Measurements from ENCODE around the gene ANKDD1A. TPM values are rescaled to one million over a fixed set of nuclear protein-coding genes. Genes with fewer than 3 reads are reported as not detected.

The ANKDD1A gene
- total and polyA plus RNA-seq, 2 donors (not counting 1 experiment from before 2014, with no cell fraction given) = 8.2 to 13.2 TPM

DNA sequence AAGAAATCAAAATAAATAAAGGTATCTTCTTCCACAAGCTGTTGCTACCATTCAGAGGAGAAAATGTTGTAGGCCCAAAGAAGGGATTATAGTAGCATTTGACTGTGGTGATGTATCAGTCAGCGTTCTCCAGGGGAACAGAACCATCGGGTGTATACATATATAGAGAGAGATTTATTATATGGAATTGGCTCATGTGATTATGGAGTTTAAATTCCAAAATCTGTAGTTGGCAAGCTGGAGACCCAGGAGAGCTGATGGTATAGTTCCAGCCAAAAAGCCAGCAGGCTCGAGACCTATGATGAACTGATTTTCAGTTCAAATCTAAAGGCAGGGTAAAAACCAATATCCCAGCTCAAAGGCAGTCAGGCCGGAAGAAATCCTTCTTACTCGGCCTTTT lies 85.4 kb downstream of the ANKDD1A start:
- no peak for DNase-seq (ENCODE audit: low read depth in 2 of 2)
- no peak overlapping the region for H3K4me2 ChIP-seq (ENCODE audit: extremely low read depth, insufficient read depth, low read length)
- no peaks in the 10 kb centered on the region for H3K27me3 ChIP-seq (ENCODE audit: control insufficient read depth, insufficient read depth, low read length)
- TF ChIP-seq EZH2 (IDR thresholded peaks at IDR 0.05; ENCODE audit: low read length, missing control alignments) = no peak
- TF ChIP-seq, protein P1, sequence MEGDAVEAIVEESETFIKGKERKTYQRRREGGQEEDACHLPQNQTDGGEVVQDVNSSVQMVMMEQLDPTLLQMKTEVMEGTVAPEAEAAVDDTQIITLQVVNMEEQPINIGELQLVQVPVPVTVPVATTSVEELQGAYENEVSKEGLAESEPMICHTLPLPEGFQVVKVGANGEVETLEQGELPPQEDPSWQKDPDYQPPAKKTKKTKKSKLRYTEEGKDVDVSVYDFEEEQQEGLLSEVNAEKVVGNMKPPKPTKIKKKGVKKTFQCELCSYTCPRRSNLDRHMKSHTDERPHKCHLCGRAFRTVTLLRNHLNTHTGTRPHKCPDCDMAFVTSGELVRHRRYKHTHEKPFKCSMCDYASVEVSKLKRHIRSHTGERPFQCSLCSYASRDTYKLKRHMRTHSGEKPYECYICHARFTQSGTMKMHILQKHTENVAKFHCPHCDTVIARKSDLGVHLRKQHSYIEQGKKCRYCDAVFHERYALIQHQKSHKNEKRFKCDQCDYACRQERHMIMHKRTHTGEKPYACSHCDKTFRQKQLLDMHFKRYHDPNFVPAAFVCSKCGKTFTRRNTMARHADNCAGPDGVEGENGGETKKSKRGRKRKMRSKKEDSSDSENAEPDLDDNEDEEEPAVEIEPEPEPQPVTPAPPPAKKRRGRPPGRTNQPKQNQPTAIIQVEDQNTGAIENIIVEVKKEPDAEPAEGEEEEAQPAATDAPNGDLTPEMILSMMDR (conservative IDR thresholded peaks at IDR 0.05 in 1 of 2, IDR thresholded peaks at IDR 0.05 in 1 of 2; ENCODE audit: low read depth in 1 of 2, low read length in 2 of 2) = no peak
- no peak overlapping the region for H3K4me3 ChIP-seq (replicated peaks in 1 of 4; ENCODE audit: control extremely low read depth in 1 of 4, insufficient read depth in 1 of 4, low read depth in 3 of 4, low read length in 4 of 4)
- no peak overlapping the region for H3K9ac ChIP-seq (ENCODE audit: insufficient read depth, low read length)
- H3K27ac ChIP-seq (ENCODE audit: insufficient read depth, low read length) = no peak overlapping the region
- no peaks in the 10 kb centered on the region for H4K20me1 ChIP-seq (ENCODE audit: control insufficient read depth, extremely low read depth, insufficient read depth, low read length)
- H3K79me2 ChIP-seq (ENCODE audit: control insufficient read depth, insufficient read depth, low read length) = no peaks in the 10 kb centered on the region
- no peaks in the 10 kb centered on the region for H3K36me3 ChIP-seq (ENCODE audit: control insufficient read depth, insufficient read depth, low read length)
- H3K4me1 ChIP-seq (ENCODE audit: control insufficient read depth, extremely low read depth, insufficient read depth, low read length) = no peaks in the 10 kb centered on the region
- no peak overlapping the region for H2AFZ ChIP-seq (ENCODE audit: low read length)
- H3K9me3 ChIP-seq (ENCODE audit: control insufficient read depth, insufficient read depth, low read depth, low read length) = no peaks in the 10 kb centered on the region

DNA sequence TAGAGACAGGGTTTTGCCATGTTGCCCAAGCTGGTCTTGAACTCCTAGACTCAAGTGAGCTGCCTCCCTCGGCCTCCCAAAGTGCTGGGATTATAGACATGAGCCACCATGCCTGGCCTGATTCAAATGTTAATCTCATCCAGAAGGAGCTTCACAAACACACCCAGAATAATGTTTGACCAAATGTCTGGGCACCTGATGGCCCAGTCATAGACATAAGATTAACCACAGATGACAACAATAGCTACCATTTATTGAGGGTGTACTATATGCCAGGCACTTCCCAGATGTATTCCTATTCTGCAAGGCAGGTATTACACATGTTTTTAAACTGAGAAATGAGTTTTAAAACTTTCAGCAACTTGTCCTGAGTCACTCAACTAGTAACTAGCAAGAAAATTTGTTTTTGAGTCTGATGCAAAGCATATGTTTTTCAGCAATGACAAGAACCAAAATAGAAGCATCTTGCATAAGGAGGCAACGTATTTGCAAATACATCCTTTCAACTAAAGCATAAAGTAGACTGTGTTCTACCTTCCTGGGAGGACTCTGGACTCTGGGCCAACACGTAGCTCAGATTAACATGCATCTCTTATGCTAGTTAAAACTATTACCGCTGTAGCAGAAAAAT lies 86.2 kb downstream of the ANKDD1A start:
- Histone ChIP-seq H3K27ac (ENCODE audit: insufficient read depth, low read length) (no peak overlapping the region), H3K27me3 (ENCODE audit: control insufficient read depth, insufficient read depth, low read length) (no peaks in the 10 kb centered on the region), H2AFZ (ENCODE audit: low read length) (no peak overlapping the region), H4K20me1 (ENCODE audit: control insufficient read depth, extremely low read depth, insufficient read depth, low read length) (no peaks in the 10 kb centered on the region), H3K9me3 (ENCODE audit: control insufficient read depth, insufficient read depth, low read depth, low read length) (no peaks in the 10 kb centered on the region), H3K4me2 (ENCODE audit: extremely low read depth, insufficient read depth, low read length) (no peak overlapping the region), H3K79me2 (ENCODE audit: control insufficient read depth, insufficient read depth, low read length) (no peaks in the 10 kb centered on the region), H3K36me3 (ENCODE audit: control insufficient read depth, insufficient read depth, low read length) (no peaks in the 10 kb centered on the region), H3K9ac (ENCODE audit: insufficient read depth, low read length) (no peak overlapping the region), H3K4me3 (replicated peaks in 1 of 4; ENCODE audit: control extremely low read depth in 1 of 4, insufficient read depth in 1 of 4, low read depth in 3 of 4, low read length in 4 of 4) (no peak overlapping the region), H3K4me1 (ENCODE audit: control insufficient read depth, extremely low read depth, insufficient read depth, low read length) (no peaks in the 10 kb centered on the region)
- TF ChIP-seq, protein P1 (conservative IDR thresholded peaks at IDR 0.05 in 1 of 2, IDR thresholded peaks at IDR 0.05 in 1 of 2; ENCODE audit: low read depth in 1 of 2, low read length in 2 of 2) = no peak
- TF ChIP-seq EZH2 (IDR thresholded peaks at IDR 0.05; ENCODE audit: low read length, missing control alignments) = no peak
- DNase-seq (ENCODE audit: low read depth in 2 of 2) = no peak

GRCh38 chr15:65004993-65005392 lies 93.3 kb downstream of the ANKDD1A start:
- no peak overlapping the region for H3K27ac ChIP-seq (ENCODE audit: insufficient read depth, low read length)
- DNase-seq (ENCODE audit: low read depth in 2 of 2) = no peak
- no peak overlapping the region for H3K4me3 ChIP-seq (replicated peaks in 1 of 4; ENCODE audit: control extremely low read depth in 1 of 4, insufficient read depth in 1 of 4, low read depth in 3 of 4, low read length in 4 of 4)
- no peak for TF ChIP-seq EZH2 (IDR thresholded peaks at IDR 0.05; ENCODE audit: low read length, missing control alignments)
- TF ChIP-seq, protein P1 (conservative IDR thresholded peaks at IDR 0.05 in 1 of 2, IDR thresholded peaks at IDR 0.05 in 1 of 2; ENCODE audit: low read depth in 1 of 2, low read length in 2 of 2) = no peak
- H3K27me3 ChIP-seq (ENCODE audit: control insufficient read depth, insufficient read depth, low read length) = no peaks in the 10 kb centered on the region
- H3K4me2 ChIP-seq (ENCODE audit: extremely low read depth, insufficient read depth, low read length) = no peak overlapping the region
- H2AFZ ChIP-seq (ENCODE audit: low read length) = no peak overlapping the region
- H3K79me2 ChIP-seq (ENCODE audit: control insufficient read depth, insufficient read depth, low read length) = no peaks in the 10 kb centered on the region
- no peaks in the 10 kb centered on the region for H3K9me3 ChIP-seq (ENCODE audit: control insufficient read depth, insufficient read depth, low read depth, low read length)
- H3K9ac ChIP-seq (ENCODE audit: insufficient read depth, low read length) = no peak overlapping the region
- no peaks in the 10 kb centered on the region for H3K36me3 ChIP-seq (ENCODE audit: control insufficient read depth, insufficient read depth, low read length)
- H4K20me1 ChIP-seq (ENCODE audit: control insufficient read depth, extremely low read depth, insufficient read depth, low read length) = no peaks in the 10 kb centered on the region
- H3K4me1 ChIP-seq (ENCODE audit: control insufficient read depth, extremely low read depth, insufficient read depth, low read length) = no peaks in the 10 kb centered on the region

All from fibroblast of lung (primary cell).